ENCODE data around the gene NEUROG3. TPM values are rescaled to one million over a fixed set of nuclear protein-coding genes. Genes with fewer than 3 reads are reported as not detected.

The NEUROG3 gene
- total and polyA plus RNA-seq, 2 experiments from 2014 or later: 0.87 TPM; not detected in 1

DNA sequence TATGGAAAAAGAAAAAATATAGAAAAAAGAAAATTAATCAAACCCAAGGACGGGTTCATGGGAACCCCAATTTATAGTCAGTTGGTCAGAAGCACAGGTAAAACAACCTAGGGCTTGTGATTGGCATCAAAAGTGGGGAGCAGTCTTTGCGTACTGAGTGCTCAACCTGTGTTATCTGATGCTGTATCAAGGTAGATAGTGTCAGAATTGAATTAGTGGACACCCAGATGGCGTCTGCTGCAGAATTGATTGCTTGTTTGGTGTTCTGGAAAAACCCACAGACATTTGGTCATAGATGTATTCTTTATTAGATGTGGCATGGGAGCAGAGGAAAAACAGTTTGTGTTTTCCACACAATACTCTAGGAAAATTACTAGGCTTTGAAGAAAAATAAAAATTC lies 39.6 kb downstream of the NEUROG3 start:
- Histone ChIP-seq H3K79me2 (no peaks in the 10 kb centered on the region), H3K36me3 (replicated peaks; ENCODE audit: insufficient read depth, low read depth) (no peaks in the 10 kb centered on the region), H3K27ac (no peak overlapping the region), H4K20me1 (ENCODE audit: insufficient read depth, poor library complexity, severe bottlenecking) (no peaks in the 10 kb centered on the region), H2AFZ (no peak overlapping the region), H3K4me2 (no peak overlapping the region), H3K27me3 (no peaks in the 10 kb centered on the region), H3K9me3 (ENCODE audit: low read depth) (no peaks in the 10 kb centered on the region), H3K4me1 (ENCODE audit: insufficient read depth) (no peaks in the 10 kb centered on the region), H3K4me3 (no peak overlapping the region), H3K9me2 (replicated peaks; ENCODE audit: insufficient read depth) (no peaks in the 10 kb centered on the region)
- TF ChIP-seq, protein P1, sequence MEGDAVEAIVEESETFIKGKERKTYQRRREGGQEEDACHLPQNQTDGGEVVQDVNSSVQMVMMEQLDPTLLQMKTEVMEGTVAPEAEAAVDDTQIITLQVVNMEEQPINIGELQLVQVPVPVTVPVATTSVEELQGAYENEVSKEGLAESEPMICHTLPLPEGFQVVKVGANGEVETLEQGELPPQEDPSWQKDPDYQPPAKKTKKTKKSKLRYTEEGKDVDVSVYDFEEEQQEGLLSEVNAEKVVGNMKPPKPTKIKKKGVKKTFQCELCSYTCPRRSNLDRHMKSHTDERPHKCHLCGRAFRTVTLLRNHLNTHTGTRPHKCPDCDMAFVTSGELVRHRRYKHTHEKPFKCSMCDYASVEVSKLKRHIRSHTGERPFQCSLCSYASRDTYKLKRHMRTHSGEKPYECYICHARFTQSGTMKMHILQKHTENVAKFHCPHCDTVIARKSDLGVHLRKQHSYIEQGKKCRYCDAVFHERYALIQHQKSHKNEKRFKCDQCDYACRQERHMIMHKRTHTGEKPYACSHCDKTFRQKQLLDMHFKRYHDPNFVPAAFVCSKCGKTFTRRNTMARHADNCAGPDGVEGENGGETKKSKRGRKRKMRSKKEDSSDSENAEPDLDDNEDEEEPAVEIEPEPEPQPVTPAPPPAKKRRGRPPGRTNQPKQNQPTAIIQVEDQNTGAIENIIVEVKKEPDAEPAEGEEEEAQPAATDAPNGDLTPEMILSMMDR (IDR thresholded peaks at IDR 0.05; ENCODE audit: poor library complexity): no peak
- TF ChIP-seq EZH2phosphoT487 (IDR thresholded peaks at IDR 0.05; ENCODE audit: low read depth, severe bottlenecking, unreplicated experiment): no peak
- TF ChIP-seq EZH2 (IDR thresholded peaks at IDR 0.05; ENCODE audit: borderline replicate concordance): no peak
- DNase-seq (ENCODE audit: low spot score): no peak
- WGBS (ENCODE audit: low lambda C conversion rate, missing lambda C conversion rate): 67% methylated on average over 3 of the region's 3 CpGs

DNA sequence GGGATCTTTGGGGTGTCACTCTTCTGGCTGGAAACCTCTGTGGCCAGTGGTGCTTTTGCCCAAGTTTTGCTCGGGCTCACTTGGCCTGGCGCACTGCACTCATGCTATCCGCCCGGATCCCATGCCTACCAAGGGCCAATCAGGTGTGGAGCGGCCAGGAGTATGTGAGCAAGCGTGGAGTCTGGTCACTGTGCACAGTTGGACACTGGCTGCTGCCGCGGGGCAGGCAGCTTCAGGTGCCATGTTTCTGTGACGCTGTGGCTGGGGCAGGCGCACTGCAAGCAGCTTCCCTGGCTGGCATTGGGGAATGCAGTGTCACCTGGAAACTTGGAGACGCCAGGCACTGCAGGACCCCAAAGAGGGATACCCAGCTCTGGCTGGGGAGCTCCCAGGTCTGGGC lies 45.3 kb downstream of the NEUROG3 start:
- Histone ChIP-seq H3K4me3 (no peak overlapping the region), H3K27me3 (no peaks in the 10 kb centered on the region), H3K9me3 (ENCODE audit: low read depth) (no peaks in the 10 kb centered on the region), H3K9me2 (replicated peaks; ENCODE audit: insufficient read depth) (no peaks in the 10 kb centered on the region), H2AFZ (no peak overlapping the region), H4K20me1 (ENCODE audit: insufficient read depth, poor library complexity, severe bottlenecking) (no peaks in the 10 kb centered on the region), H3K79me2 (no peaks in the 10 kb centered on the region), H3K27ac (no peak overlapping the region), H3K36me3 (replicated peaks; ENCODE audit: insufficient read depth, low read depth) (no peaks in the 10 kb centered on the region), H3K4me1 (ENCODE audit: insufficient read depth) (no peaks in the 10 kb centered on the region), H3K4me2 (no peak overlapping the region)
- 92% methylated on average over 11 of the region's 11 CpGs for WGBS (ENCODE audit: low lambda C conversion rate, missing lambda C conversion rate)
- DNase-seq (ENCODE audit: low spot score): no peak
- no peak for TF ChIP-seq EZH2 (IDR thresholded peaks at IDR 0.05; ENCODE audit: borderline replicate concordance)
- TF ChIP-seq EZH2phosphoT487 (IDR thresholded peaks at IDR 0.05; ENCODE audit: low read depth, severe bottlenecking, unreplicated experiment): no peak

Other genes starting within 250 kb of the NEUROG3 start
- gene TACR2, start 156.5 kb downstream of the NEUROG3 start, total RNA-seq: 0.07 TPM in 1 of 2 replicates, not detected in the other
- 0.63 TPM in 1 of 2 replicates, not detected in the other for gene TACR2, start 156.5 kb downstream of the NEUROG3 start, polyA plus RNA-seq
- gene TSPAN15, start 122.0 kb downstream of the NEUROG3 start, total RNA-seq: 25.8 and 29.0 TPM in 2 replicates
- 58.5 and 66.4 TPM in 2 replicates for gene TSPAN15, start 122.0 kb downstream of the NEUROG3 start, polyA plus RNA-seq
- 3.7 TPM in 2 replicates for gene FAM241B, start 56.8 kb upstream of the NEUROG3 start, total RNA-seq
- gene FAM241B, start 56.8 kb upstream of the NEUROG3 start, polyA plus RNA-seq: 13.7 and 14.7 TPM in 2 replicates
- gene COL13A1, start 228.5 kb upstream of the NEUROG3 start, total RNA-seq: 2.7 and 4.5 TPM in 2 replicates
- 5.8 and 8.5 TPM in 2 replicates for gene COL13A1, start 228.5 kb upstream of the NEUROG3 start, polyA plus RNA-seq

All from hepatocyte (in vitro differentiated cells).